Measurements from ENCODE around the gene FETUB. TPM values are rescaled to one million over a fixed set of nuclear protein-coding genes. Genes with fewer than 3 reads are reported as not detected.
"Not testable (repeated sequence)": the region's sequence is repeated elsewhere in the genome, so short reads cannot be mapped to it uniquely, and the experiment has no call there.

FETUB gene
- polyA plus RNA-seq, 2 of the 4 experiments (the other 2 are of a cell fraction): 0.06 to 0.10 TPM

DNA sequence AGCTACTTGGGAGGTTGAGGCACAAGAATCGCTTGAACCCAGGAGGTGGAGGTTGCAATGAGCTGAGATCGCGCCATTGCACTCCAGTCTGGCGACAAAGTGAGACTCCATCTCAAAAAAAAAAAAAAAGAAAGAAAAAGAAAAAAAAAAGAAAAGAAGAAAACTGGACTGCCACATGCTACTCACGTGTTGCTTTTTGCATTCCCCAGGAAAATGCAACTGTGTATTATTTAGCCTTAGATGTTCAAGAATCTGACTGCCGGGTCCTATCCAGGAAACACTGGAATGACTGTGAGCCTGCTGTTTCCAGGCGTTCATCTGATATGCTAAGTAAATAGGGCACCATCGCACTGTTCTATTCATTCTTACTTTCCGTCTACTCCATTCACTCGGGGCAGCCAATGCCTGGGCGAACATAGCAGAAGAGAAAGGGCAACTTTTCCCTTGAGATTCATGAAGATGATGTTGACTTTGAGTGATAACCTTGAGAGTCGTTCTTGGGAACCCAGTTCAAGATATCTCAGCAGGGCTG lies 47.0 kb downstream of the FETUB start:
- no peak for ATAC-seq
- no peak for FAIRE-seq
- Histone ChIP-seq H3K4me2 (no peak overlapping the region), H3K27ac (no peak overlapping the region), H3K9me3 (no peaks in the 10 kb centered on the region), H3K4me3 (no peak overlapping the region), H3K4me1 (no peaks in the 10 kb centered on the region)
- WGBS (ENCODE audit: missing lambda C conversion rate): 80% methylated on average over 12 of the region's 12 CpGs
- TF ChIP-seq PHF8 (IDR thresholded peaks at IDR 0.05; ENCODE audit: borderline replicate concordance, low read depth) (no peak), HOXB5 (CRISPR knock-in tag; IDR thresholded peaks at IDR 0.05) (no peak), NR3C1 (IDR thresholded peaks at IDR 0.05) (no peak), CBX2 (IDR thresholded peaks at IDR 0.05; ENCODE audit: borderline replicate concordance, low read depth) (no peak), CBX8 (IDR thresholded peaks at IDR 0.05) (no peak), ZSCAN20 (CRISPR knock-in tag; IDR thresholded peaks at IDR 0.05) (no peak), CTCF (IDR thresholded peaks at IDR 0.05) (no peak), MAFK (IDR thresholded peaks at IDR 0.05; ENCODE audit: partially characterized antibody) (no peak), RCOR1 (IDR thresholded peaks at IDR 0.05; ENCODE audit: low read depth, low read length) (no peak), REST (IDR thresholded peaks at IDR 0.05) (no peak), HEYL (CRISPR knock-in tag; IDR thresholded peaks at IDR 0.05) (no peak), MYC (IDR thresholded peaks at IDR 0.05; ENCODE audit: borderline replicate concordance, low read length) (no peak), NFE2L2 (conservative IDR thresholded peaks at IDR 0.05; ENCODE audit: low read length) (no peak), EHMT2 (IDR thresholded peaks at IDR 0.05; ENCODE audit: low read depth) (no peak), SREBF2 (IDR thresholded peaks at IDR 0.05) (no peak), RNF2 (IDR thresholded peaks at IDR 0.05; ENCODE audit: borderline replicate concordance, low read depth) (no peak)
- TF ChIP-seq, protein P1, sequence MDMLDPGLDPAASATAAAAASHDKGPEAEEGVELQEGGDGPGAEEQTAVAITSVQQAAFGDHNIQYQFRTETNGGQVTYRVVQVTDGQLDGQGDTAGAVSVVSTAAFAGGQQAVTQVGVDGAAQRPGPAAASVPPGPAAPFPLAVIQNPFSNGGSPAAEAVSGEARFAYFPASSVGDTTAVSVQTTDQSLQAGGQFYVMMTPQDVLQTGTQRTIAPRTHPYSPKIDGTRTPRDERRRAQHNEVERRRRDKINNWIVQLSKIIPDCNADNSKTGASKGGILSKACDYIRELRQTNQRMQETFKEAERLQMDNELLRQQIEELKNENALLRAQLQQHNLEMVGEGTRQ (IDR thresholded peaks at IDR 0.05): no peak
- DNase-seq (ENCODE audit: low read depth in 1 of 2, low spot score in 1 of 2): no peak
- ChIA-PET CTCF (no interaction called here), POLR2A (no interaction called here)

DNA sequence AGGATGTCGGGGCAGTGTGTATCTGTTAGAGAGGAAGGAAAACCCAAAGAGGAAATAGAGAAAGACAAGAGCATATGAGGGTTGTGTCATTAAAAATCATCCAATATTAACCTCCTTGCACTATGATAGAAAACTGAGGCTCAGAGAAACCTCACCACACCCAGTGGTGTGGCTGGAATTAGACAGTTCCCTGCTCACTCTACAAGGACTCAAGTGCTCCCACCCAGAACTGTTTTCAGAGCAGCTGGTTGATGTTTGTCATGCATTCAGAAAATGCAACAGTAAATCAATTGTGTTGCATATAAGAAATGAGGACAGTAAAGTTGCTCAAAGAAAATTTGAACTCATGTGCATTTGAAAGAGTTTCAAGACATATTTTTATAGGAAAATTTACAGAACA lies 50.1 kb downstream of the FETUB start:
- ATAC-seq; DNase-seq (ENCODE audit: low read depth in 1 of 2, low spot score in 1 of 2); H3K4me3 ChIP-seq; H3K27ac ChIP-seq; H3K9me3 ChIP-seq; H3K4me1 ChIP-seq; H3K4me2 ChIP-seq; POLR2A ChIA-PET; CTCF ChIA-PET; FAIRE-seq: not testable (repeated sequence)
- WGBS (ENCODE audit: missing lambda C conversion rate): 85% methylated on average over 1 of the region's 1 CpG

GRCh38 chr3:186691676-186692075 lies 51.5 kb downstream of the FETUB start:
- DNase-seq (ENCODE audit: low read depth in 1 of 2, low spot score in 1 of 2): no peak
- Histone ChIP-seq H3K4me1 (peaks cover 7% of the 10 kb centered on the region; the same call in 1 of the 3 replicates), H3K4me2 (no peak overlapping the region), H3K4me3 (no peak overlapping the region), H3K9me3 (no peaks in the 10 kb centered on the region), H3K27ac (no peak overlapping the region)
- no peak for ATAC-seq
- TF ChIP-seq GATA3 (IDR thresholded peaks at IDR 0.05; ENCODE audit: borderline replicate concordance): no peak
- TF ChIP-seq REST (IDR thresholded peaks at IDR 0.05): no peak
- TF ChIP-seq NPAS2 (CRISPR knock-in tag; IDR thresholded peaks at IDR 0.05; ENCODE audit: borderline replicate concordance): no peak
- ChIA-PET CTCF (interaction anchor here (0.6 to 1.8 kb wide), 2 partner anchors 78 to 289 kb away, joined by 3 to 5 read pairs; no protein-coding TSS in a partner anchor), POLR2A (no interaction called here)
- FAIRE-seq: no peak
- 73% methylated on average over 7 of the region's 7 CpGs for WGBS (ENCODE audit: missing lambda C conversion rate)
